Left renal cortex interstitium (tissue), 4 donors: ENCODE data around the gene ACP7. TPM values are rescaled to one million over a fixed set of nuclear protein-coding genes. Genes with fewer than 3 reads are reported as not detected.
"Not testable (repeated sequence)": the region's sequence is repeated elsewhere in the genome, so short reads cannot be mapped to it uniquely, and the experiment has no call there.

Source experiments
- DNase-seq, 4 donors: peaks; one replicate each; pipeline ENCODE4 v3.0.0-alpha.2; 2013; ENCODE audit warnings: low read depth in 4 of 4, low spot score in 2 of 4, missing footprints in 1 of 4
- polyA plus RNA-seq, 4 donors: library from polyadenylated mRNA; unstranded; fragments of 120-200 nt; gene quantifications; one replicate each; pipeline ENCODE4 v1.2.1, GENCODE V29; 2013; ENCODE audit not compliant: insufficient read length in 4 of 4

Gene ACP7
- polyA plus RNA-seq, 4 donors: 0.13 to 1.5 (median 0.56) TPM

GRCh38 chr19:39077323-39077722, 6.8 kb upstream of the ACP7 start:
- no peak for DNase-seq

GRCh38 chr19:39078436-39079200, 5.5 kb upstream of the ACP7 start:
- DNase-seq: no peak

GRCh38 chr19:39080431-39080830, 3.7 kb upstream of the ACP7 start:
- no peak for DNase-seq

- DNase-seq: no peak
Observed at GRCh38 chr19:39082167-39082566, 2.0 kb upstream of the ACP7 start.

- DNase-seq: no peak
Observed at GRCh38 chr19:39082745-39083598, 1.2 kb upstream of the ACP7 start.

GRCh38 chr19:39083599-39083982, 577 bp upstream of the ACP7 start:
- DNase-seq: no peak

GRCh38 chr19:39084732-39085080, 538 bp downstream of the ACP7 start:
- no peak for DNase-seq

GRCh38 chr19:39085392-39085791, 1.2 kb downstream of the ACP7 start:
- no peak for DNase-seq

- no peak for DNase-seq
Observed at GRCh38 chr19:39086386-39086785, 2.2 kb downstream of the ACP7 start.

- DNase-seq: no peak
Observed at GRCh38 chr19:39087907-39088686, 3.9 kb downstream of the ACP7 start.

- DNase-seq: not testable (repeated sequence)
Observed at GRCh38 chr19:39090016-39090415, 5.8 kb downstream of the ACP7 start.

- no peak for DNase-seq
Observed at GRCh38 chr19:39090881-39091280, 6.7 kb downstream of the ACP7 start.

GRCh38 chr19:39095799-39096540, 11.8 kb downstream of the ACP7 start:
- not testable (repeated sequence) for DNase-seq

- DNase-seq: no peak
Observed at GRCh38 chr19:39097299-39097698, 13.1 kb downstream of the ACP7 start.

GRCh38 chr19:39097721-39098120, 13.6 kb downstream of the ACP7 start:
- DNase-seq: no peak

GRCh38 chr19:39098365-39099269, 14.4 kb downstream of the ACP7 start:
- no peak for DNase-seq

- no peak for DNase-seq
Observed at GRCh38 chr19:39099341-39099740, 15.2 kb downstream of the ACP7 start.

GRCh38 chr19:39100500-39101166, 16.5 kb downstream of the ACP7 start:
- no peak for DNase-seq

GRCh38 chr19:39103151-39103550, 19.0 kb downstream of the ACP7 start:
- no peak for DNase-seq
